Neural progenitor cell (in vitro differentiated cells): ENCODE results near the gene ADRA2C.
"Not testable (repeated sequence)": the region's sequence is repeated elsewhere in the genome, so short reads cannot be mapped to it uniquely, and the experiment has no call there.

ENCODE experiments used
- EZH2phosphoT487 ChIP-seq: fragments of 200-600 bp; sonication (generic); IDR thresholded peaks from 2 replicates; pipeline ENCODE4 v1.6.1; 2017; ENCODE audit warnings: antibody characterized with exemption
- TF ChIP-seq, protein P1 (sequence below): fragments of 200-600 bp; sonication (generic); IDR thresholded peaks from 2 replicates; pipeline ENCODE4 v1.5.1; 2017; ENCODE audit warnings: antibody characterized with exemption, mild to moderate bottlenecking

DNA sequence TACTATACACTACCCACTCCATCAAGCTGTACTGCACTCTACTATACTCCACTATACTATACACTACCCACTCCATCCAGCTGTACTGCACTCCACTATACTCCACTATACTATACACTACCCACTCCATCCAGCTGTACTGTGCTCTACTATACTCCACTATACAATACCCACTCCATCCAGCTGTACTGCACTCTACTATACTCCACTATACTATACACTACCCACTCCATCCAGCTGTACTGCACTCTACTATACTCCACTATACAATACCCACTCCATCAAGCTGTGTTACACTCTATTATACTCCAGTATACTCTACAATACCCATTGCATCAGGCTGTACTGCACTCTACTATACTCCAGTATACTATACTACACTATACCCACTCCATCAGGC lies 48.7 kb downstream of the ADRA2C start:
- TF ChIP-seq, protein P1, sequence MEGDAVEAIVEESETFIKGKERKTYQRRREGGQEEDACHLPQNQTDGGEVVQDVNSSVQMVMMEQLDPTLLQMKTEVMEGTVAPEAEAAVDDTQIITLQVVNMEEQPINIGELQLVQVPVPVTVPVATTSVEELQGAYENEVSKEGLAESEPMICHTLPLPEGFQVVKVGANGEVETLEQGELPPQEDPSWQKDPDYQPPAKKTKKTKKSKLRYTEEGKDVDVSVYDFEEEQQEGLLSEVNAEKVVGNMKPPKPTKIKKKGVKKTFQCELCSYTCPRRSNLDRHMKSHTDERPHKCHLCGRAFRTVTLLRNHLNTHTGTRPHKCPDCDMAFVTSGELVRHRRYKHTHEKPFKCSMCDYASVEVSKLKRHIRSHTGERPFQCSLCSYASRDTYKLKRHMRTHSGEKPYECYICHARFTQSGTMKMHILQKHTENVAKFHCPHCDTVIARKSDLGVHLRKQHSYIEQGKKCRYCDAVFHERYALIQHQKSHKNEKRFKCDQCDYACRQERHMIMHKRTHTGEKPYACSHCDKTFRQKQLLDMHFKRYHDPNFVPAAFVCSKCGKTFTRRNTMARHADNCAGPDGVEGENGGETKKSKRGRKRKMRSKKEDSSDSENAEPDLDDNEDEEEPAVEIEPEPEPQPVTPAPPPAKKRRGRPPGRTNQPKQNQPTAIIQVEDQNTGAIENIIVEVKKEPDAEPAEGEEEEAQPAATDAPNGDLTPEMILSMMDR: not testable (repeated sequence)
- not testable (repeated sequence) for TF ChIP-seq EZH2phosphoT487
